GM12892 (cell line): ENCODE measurements around the gene MGAT4B.

Source experiments
- POLR2A ChIP-seq: IDR thresholded peaks from 2 replicates; pipeline ENCODE4 v1.6.1; 2011; ENCODE audit warnings: low read depth, low read length, control low read depth
- POLR2AphosphoS5 ChIP-seq: IDR thresholded peaks from 2 replicates; pipeline ENCODE4 v1.6.1; 2011; ENCODE audit warnings: low read depth, low read length, control low read depth
- TAF1 ChIP-seq: IDR thresholded peaks from 2 replicates; pipeline ENCODE4 v1.6.1; 2011; ENCODE audit warnings: low read depth, mild to moderate bottlenecking, control low read depth, low read length, borderline replicate concordance

GRCh38 chr5:179768326-179769085, 38.2 kb downstream of the MGAT4B start:
- TF ChIP-seq POLR2AphosphoS5 = no peak
- no peak for TF ChIP-seq POLR2A
- TF ChIP-seq TAF1 = no peak
